Natural killer cell (primary cell): ENCODE data around the gene ATP10A. TPM values are rescaled to one million over a fixed set of nuclear protein-coding genes. Genes with fewer than 3 reads are reported as not detected.

ENCODE experiments used
- ATAC-seq, 3 donors: fragments of 150-1000 bp in 2 of 3; fragments of 200-7000 bp in 1 of 3; cut with Tn5 transposase; 1 replicate in 1 of 3; 2 replicates in 2 of 3; pipeline ENCODE4 v1.10.0; 2021; ENCODE audit warnings: mild to moderate bottlenecking in 2 of 3, moderate library complexity in 2 of 3
- DNase-seq, 2 donors: peaks; one replicate each; pipeline versions ENCODE4 v3.0.0 to v3.0.0-alpha.2; 2013 to 2021; ENCODE audit warnings: mixed read lengths in 1 of 2
- H3K27ac ChIP-seq: one replicate; pipeline ENCODE4 v1.5.1; 2013; ENCODE audit warnings: mild to moderate bottlenecking, low read length
- H3K27me3 ChIP-seq: one replicate; pipeline ENCODE4 v1.6.1; 2013; ENCODE audit warnings: low read length; ENCODE audit not compliant: control insufficient read depth, insufficient read depth
- H3K36me3 ChIP-seq: one replicate; pipeline ENCODE4 v1.6.1; 2013; ENCODE audit warnings: low read length; ENCODE audit not compliant: control insufficient read depth, insufficient read depth
- H3K4me1 ChIP-seq: one replicate; pipeline ENCODE4 v1.6.1; 2013; ENCODE audit warnings: low read length; ENCODE audit not compliant: control insufficient read depth, insufficient read depth
- H3K4me3 ChIP-seq: one replicate; pipeline ENCODE4 v1.5.1; 2013; ENCODE audit warnings: low read length
- H3K9me3 ChIP-seq: one replicate; pipeline ENCODE4 v1.6.1; 2013; ENCODE audit warnings: low read length; ENCODE audit not compliant: control insufficient read depth, insufficient read depth
- H3K27ac Mint-ChIP-seq, 2 donors: one replicate each; pipeline ENCODE4 v1.8.0; 2022; ENCODE audit warnings: mild to moderate bottlenecking in 2 of 2, mixed read lengths in 2 of 2, moderate library complexity in 1 of 2
- H3K27me3 Mint-ChIP-seq, 2 donors: one replicate each; pipeline ENCODE4 v1.8.0; 2022; ENCODE audit warnings: low read depth in 2 of 2, mixed read lengths in 2 of 2
- H3K36me3 Mint-ChIP-seq: one replicate; pipeline ENCODE4 v1.8.0; 2022; ENCODE audit warnings: mixed read lengths
- H3K4me1 Mint-ChIP-seq, 2 donors: one replicate each; pipeline ENCODE4 v1.8.0; 2022; ENCODE audit warnings: mixed read lengths in 2 of 2
- H3K4me3 Mint-ChIP-seq: one replicate; pipeline ENCODE4 v1.8.0; 2022; ENCODE audit warnings: mild to moderate bottlenecking, moderate library complexity, mixed read lengths
- H3K9me3 Mint-ChIP-seq, 2 donors: one replicate each; pipeline ENCODE4 v1.8.0; 2022; ENCODE audit warnings: mixed read lengths in 2 of 2
- WGBS: methylation state at CpG from one replicate; pipeline ENCODE4 v1.1.7; 2013; ENCODE audit warnings: missing lambda C conversion rate; ENCODE audit not compliant: insufficient coverage; 5-methylcytosine and 5-hydroxymethylcytosine counted together
- intact Hi-C: fragments of 100-400 bp; cut with micrococcal nuclease; formaldehyde crosslinking; loops from one replicate; pipeline ENCODE4 v1.14.2; 2022
- total RNA-seq, 4 donors: library from RNA; stranded (reverse); fragments of 120-200 nt in 1 of 4; gene quantifications; one replicate each; pipeline versions ENCODE4 v1.2.3 to v1.2.4, GENCODE V29; 2013 to 2022
- TF ChIP-seq, protein P1 (sequence below): fragments of 200-600 bp; IDR thresholded peaks from one replicate; pipeline ENCODE4 v1.8.0; 2022; ENCODE audit warnings: antibody characterized with exemption

ATP10A gene
- total RNA-seq, 3 donors from 2014 or later (not counting 1 experiment from before 2014, with no cell fraction given), result 50.1 to 67.0 (median 51.2) TPM

DNA sequence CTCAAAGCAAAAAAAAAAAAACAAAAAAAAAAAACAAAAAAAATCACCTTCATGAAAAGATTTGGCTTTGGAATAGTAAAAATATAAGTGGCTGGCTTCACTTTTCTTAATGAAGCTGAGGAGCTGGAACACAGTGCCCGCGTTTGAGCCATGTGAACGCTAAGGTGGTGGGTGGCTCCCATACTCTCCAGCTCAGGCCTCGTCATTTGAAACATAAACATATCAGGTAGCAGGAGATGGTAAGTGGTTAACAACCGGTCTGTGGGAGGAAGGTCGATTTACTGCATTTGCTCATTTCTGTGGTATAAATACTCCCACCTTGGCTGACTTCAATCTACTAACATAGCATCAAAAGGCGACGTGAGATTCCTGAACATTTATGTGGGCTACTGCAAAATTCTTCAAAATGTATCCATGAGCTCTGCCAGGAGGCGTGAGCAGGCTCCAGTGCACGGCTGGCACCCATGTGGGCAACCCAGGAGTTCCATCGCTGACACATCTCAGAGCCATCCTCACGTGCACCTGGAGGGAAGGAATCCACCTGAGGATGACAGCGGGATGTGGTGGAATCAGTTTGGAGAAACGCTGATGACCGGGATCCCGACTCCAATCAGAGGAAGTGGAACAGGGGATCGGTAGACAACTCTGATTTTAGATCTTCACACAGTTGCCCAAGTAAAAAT is 157.6 kb downstream of the ATP10A start:
- Histone ChIP-seq H3K27ac (no peak overlapping the region), H3K36me3 (peaks cover 6% of the 10 kb centered on the region), H3K4me3 (no peak overlapping the region), H3K4me1 (no peaks in the 10 kb centered on the region), H3K9me3 (no peaks in the 10 kb centered on the region), H3K27me3 (no peaks in the 10 kb centered on the region)
- H3K9me3 Mint-ChIP-seq, result no peaks in the 10 kb centered on the region
- intact Hi-C loops, result no loop called here
- no peaks in the 10 kb centered on the region for H3K27me3 Mint-ChIP-seq
- no peaks in the 10 kb centered on the region for H3K4me1 Mint-ChIP-seq
- ATAC-seq (no peak), DNase-seq (no peak)
- H3K27ac Mint-ChIP-seq, result no peak overlapping the region
- TF ChIP-seq, protein P1, sequence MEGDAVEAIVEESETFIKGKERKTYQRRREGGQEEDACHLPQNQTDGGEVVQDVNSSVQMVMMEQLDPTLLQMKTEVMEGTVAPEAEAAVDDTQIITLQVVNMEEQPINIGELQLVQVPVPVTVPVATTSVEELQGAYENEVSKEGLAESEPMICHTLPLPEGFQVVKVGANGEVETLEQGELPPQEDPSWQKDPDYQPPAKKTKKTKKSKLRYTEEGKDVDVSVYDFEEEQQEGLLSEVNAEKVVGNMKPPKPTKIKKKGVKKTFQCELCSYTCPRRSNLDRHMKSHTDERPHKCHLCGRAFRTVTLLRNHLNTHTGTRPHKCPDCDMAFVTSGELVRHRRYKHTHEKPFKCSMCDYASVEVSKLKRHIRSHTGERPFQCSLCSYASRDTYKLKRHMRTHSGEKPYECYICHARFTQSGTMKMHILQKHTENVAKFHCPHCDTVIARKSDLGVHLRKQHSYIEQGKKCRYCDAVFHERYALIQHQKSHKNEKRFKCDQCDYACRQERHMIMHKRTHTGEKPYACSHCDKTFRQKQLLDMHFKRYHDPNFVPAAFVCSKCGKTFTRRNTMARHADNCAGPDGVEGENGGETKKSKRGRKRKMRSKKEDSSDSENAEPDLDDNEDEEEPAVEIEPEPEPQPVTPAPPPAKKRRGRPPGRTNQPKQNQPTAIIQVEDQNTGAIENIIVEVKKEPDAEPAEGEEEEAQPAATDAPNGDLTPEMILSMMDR, result no peak
- H3K4me3 Mint-ChIP-seq, result no peak overlapping the region
- H3K36me3 Mint-ChIP-seq, result peaks cover 3% of the 10 kb centered on the region
- 95% methylated on average over 14 of the region's 17 CpGs for WGBS

DNA sequence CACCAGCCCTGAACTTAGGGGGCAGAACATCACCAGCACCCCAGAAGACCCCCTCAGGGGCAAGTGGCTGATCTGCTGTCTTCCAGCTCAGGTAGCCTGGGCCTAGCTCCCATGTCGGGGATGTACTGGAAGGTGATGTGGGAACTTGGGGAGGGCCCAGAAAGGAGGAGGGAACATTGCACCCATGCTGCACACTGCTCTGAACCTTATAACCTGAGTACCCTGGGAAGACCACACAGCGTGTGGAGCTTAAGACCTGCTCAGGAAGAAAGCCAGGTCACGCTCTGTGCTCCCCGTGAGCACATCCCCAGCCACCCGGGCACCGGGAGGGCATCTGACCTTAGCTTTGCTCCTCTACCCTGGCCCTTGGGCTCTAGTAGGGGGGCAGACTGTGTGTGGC is 159.4 kb downstream of the ATP10A start:
- DNase-seq (no peak), ATAC-seq (no peak)
- intact Hi-C loops, result no loop called here
- Histone ChIP-seq H3K4me3 (no peak overlapping the region), H3K4me1 (no peaks in the 10 kb centered on the region), H3K27me3 (no peaks in the 10 kb centered on the region), H3K36me3 (peaks cover 15% of the 10 kb centered on the region), H3K9me3 (no peaks in the 10 kb centered on the region), H3K27ac (no peak overlapping the region)
- 94% methylated on average over 6 of the region's 6 CpGs for WGBS
- H3K4me3 Mint-ChIP-seq, result no peak overlapping the region
- TF ChIP-seq, protein P1, result no peak
- H3K27ac Mint-ChIP-seq, result no peak overlapping the region
- no peaks in the 10 kb centered on the region for H3K4me1 Mint-ChIP-seq
- H3K36me3 Mint-ChIP-seq, result peaks cover 7% of the 10 kb centered on the region
- H3K27me3 Mint-ChIP-seq, result no peaks in the 10 kb centered on the region
- H3K9me3 Mint-ChIP-seq, result no peaks in the 10 kb centered on the region

DNA sequence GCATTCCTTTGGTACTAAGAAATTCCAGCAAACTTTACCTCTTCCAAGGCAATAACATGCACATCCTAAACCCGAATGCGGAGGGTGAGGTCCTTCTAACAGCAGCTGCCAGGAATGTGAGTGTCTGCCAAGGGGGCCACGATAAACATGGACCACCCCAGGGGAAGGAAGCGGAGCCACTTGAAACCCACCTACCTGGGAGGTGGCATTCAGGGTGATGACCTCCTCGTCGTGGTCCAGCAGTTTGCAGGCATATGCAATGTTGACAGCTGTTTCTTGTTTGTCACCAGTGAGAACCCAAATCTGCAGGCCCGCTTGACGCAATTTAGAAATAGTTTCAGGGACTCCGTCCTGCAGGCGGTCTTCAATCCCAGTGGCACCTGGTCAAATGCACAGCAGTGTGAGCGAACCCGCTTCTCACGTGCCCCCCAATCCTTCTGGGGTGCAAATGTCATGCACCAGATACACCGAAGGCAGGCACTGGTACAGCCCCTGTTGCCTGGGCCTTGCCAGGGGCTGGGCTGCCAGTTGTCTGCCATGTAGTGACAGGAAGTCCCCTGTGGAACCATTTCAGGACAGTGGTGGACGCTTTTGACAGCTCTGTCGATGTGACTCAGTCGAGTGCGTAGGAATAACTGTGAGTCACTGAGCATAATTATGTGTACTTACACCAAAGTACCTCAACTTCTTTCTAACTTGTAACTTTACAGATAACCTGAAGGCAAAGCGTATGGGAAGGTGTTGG is 161.2 kb downstream of the ATP10A start:
- H3K27ac ChIP-seq, result no peak overlapping the region
- no peaks in the 10 kb centered on the region for H3K27me3 ChIP-seq
- ATAC-seq, result no peak
- TF ChIP-seq, protein P1, result no peak
- H3K9me3 ChIP-seq, result no peaks in the 10 kb centered on the region
- Mint-ChIP-seq H3K4me3 (no peak overlapping the region), H3K27me3 (no peaks in the 10 kb centered on the region), H3K4me1 (peaks cover 0 to 5% of the 10 kb centered on the region in 2 donors), H3K36me3 (peaks cover 7% of the 10 kb centered on the region), H3K9me3 (no peaks in the 10 kb centered on the region), H3K27ac (no peak overlapping the region)
- no peak for DNase-seq
- no peak overlapping the region for H3K4me3 ChIP-seq
- H3K36me3 ChIP-seq, result peaks cover 21% of the 10 kb centered on the region
- no peaks in the 10 kb centered on the region for H3K4me1 ChIP-seq
- 91% methylated on average over 18 of the region's 19 CpGs for WGBS
- intact Hi-C loops, result no loop called here
